Memory B cell (primary cell): Measurements from ENCODE around the gene GFPT1.
"Not testable (repeated sequence)": the region's sequence is repeated elsewhere in the genome, so short reads cannot be mapped to it uniquely, and the experiment has no call there.

ENCODE experiments used
- ATAC-seq: fragments of 150-1000 bp; cut with Tn5 transposase; 2 replicates; pipeline ENCODE4 v1.10.0; 2021; ENCODE audit warnings: low read depth, mild to moderate bottlenecking, moderate library complexity
- DNase-seq, 2 donors: peaks; one replicate each; pipeline ENCODE4 v3.0.0; 2022; ENCODE audit warnings: low spot score in 2 of 2
- H3K27ac Mint-ChIP-seq: one replicate; pipeline ENCODE4 v1.8.0; 2022; ENCODE audit warnings: mild to moderate bottlenecking, moderate library complexity, mixed read lengths
- H3K27me3 Mint-ChIP-seq: one replicate; pipeline ENCODE4 v1.8.0; 2022; ENCODE audit warnings: mixed read lengths
- H3K36me3 Mint-ChIP-seq: one replicate; pipeline ENCODE4 v1.8.0; 2022; ENCODE audit warnings: mild to moderate bottlenecking, mixed read lengths
- H3K4me1 Mint-ChIP-seq: one replicate; pipeline ENCODE4 v1.8.0; 2022; ENCODE audit warnings: mixed read lengths
- H3K4me3 Mint-ChIP-seq: one replicate; pipeline ENCODE4 v1.8.0; 2022; ENCODE audit warnings: mild to moderate bottlenecking, moderate library complexity, mixed read lengths
- H3K9me3 Mint-ChIP-seq: one replicate; pipeline ENCODE4 v1.8.0; 2022; ENCODE audit warnings: mixed read lengths

The GFPT1 gene

GRCh38 chr2:69375494-69376353 lies 11.3 kb downstream of the GFPT1 start:
- peaks cover 12% of the 10 kb centered on the region for H3K36me3 Mint-ChIP-seq
- no peak overlapping the region for H3K27ac Mint-ChIP-seq
- no peak overlapping the region for H3K4me3 Mint-ChIP-seq
- H3K4me1 Mint-ChIP-seq, result peaks cover 7% of the 10 kb centered on the region
- H3K9me3 Mint-ChIP-seq, result no peaks in the 10 kb centered on the region
- ATAC-seq (peak; percentile 53), DNase-seq (no peak)
- H3K27me3 Mint-ChIP-seq, result no peaks in the 10 kb centered on the region

GRCh38 chr2:69372767-69373166 lies 14.3 kb downstream of the GFPT1 start:
- H3K27me3 Mint-ChIP-seq, result no peaks in the 10 kb centered on the region
- peaks cover 22% of the 10 kb centered on the region for H3K36me3 Mint-ChIP-seq
- no peak overlapping the region for H3K4me3 Mint-ChIP-seq
- no peaks in the 10 kb centered on the region for H3K9me3 Mint-ChIP-seq
- ATAC-seq, result no peak
- no peak overlapping the region for H3K27ac Mint-ChIP-seq
- no peak for DNase-seq
- H3K4me1 Mint-ChIP-seq, result no peaks in the 10 kb centered on the region

GRCh38 chr2:69369802-69370201 lies 17.2 kb downstream of the GFPT1 start:
- H3K27ac Mint-ChIP-seq, result no peak overlapping the region
- no peaks in the 10 kb centered on the region for H3K9me3 Mint-ChIP-seq
- no peak overlapping the region for H3K4me3 Mint-ChIP-seq
- ATAC-seq, result no peak
- no peaks in the 10 kb centered on the region for H3K4me1 Mint-ChIP-seq
- H3K27me3 Mint-ChIP-seq, result no peaks in the 10 kb centered on the region
- H3K36me3 Mint-ChIP-seq, result peaks cover 34% of the 10 kb centered on the region
- DNase-seq, result no peak

- Mint-ChIP-seq H3K27ac (no peak overlapping the region), H3K27me3 (no peaks in the 10 kb centered on the region), H3K36me3 (peaks cover 34% of the 10 kb centered on the region), H3K4me1 (no peaks in the 10 kb centered on the region), H3K9me3 (no peaks in the 10 kb centered on the region), H3K4me3 (no peak overlapping the region)
- DNase-seq, result no peak
- no peak for ATAC-seq
These were observed 18.4 kb downstream of the GFPT1 start for GRCh38 chr2:69368588-69368987.

- Mint-ChIP-seq H3K27ac (no peak overlapping the region), H3K9me3 (no peaks in the 10 kb centered on the region), H3K4me3 (no peak overlapping the region), H3K27me3 (no peaks in the 10 kb centered on the region), H3K4me1 (no peaks in the 10 kb centered on the region), H3K36me3 (peaks cover 27% of the 10 kb centered on the region)
- ATAC-seq, result no peak
- DNase-seq, result no peak
These were observed 27.7 kb downstream of the GFPT1 start for GRCh38 chr2:69359371-69359770.

GRCh38 chr2:69358914-69359313 lies 28.1 kb downstream of the GFPT1 start:
- ATAC-seq (no peak), DNase-seq (no peak)
- Mint-ChIP-seq H3K4me3 (no peak overlapping the region), H3K9me3 (no peaks in the 10 kb centered on the region), H3K4me1 (no peaks in the 10 kb centered on the region), H3K27ac (no peak overlapping the region), H3K27me3 (no peaks in the 10 kb centered on the region), H3K36me3 (peaks cover 30% of the 10 kb centered on the region)

GRCh38 chr2:69356471-69356870 lies 30.6 kb downstream of the GFPT1 start:
- H3K36me3 Mint-ChIP-seq, result peaks cover 30% of the 10 kb centered on the region

GRCh38 chr2:69354976-69355375 lies 32.1 kb downstream of the GFPT1 start:
- not testable (repeated sequence) for H3K27me3 Mint-ChIP-seq, H3K27ac Mint-ChIP-seq, H3K9me3 Mint-ChIP-seq, ATAC-seq, H3K4me1 Mint-ChIP-seq, H3K4me3 Mint-ChIP-seq, DNase-seq
- H3K36me3 Mint-ChIP-seq, result peaks cover 30% of the 10 kb centered on the region

More at GRCh38 chr2:69356471-69356870, 30.6 kb downstream of the GFPT1 start:
- Mint-ChIP-seq H3K4me1 (no peaks in the 10 kb centered on the region), H3K27ac (no peak overlapping the region), H3K9me3 (no peaks in the 10 kb centered on the region), H3K4me3 (no peak overlapping the region), H3K27me3 (no peaks in the 10 kb centered on the region)
- DNase-seq (no peak), ATAC-seq (no peak)

GRCh38 chr2:69353360-69353759 lies 33.7 kb downstream of the GFPT1 start:
- Mint-ChIP-seq H3K4me3 (no peak overlapping the region), H3K27ac (no peak overlapping the region), H3K4me1 (no peaks in the 10 kb centered on the region), H3K27me3 (no peaks in the 10 kb centered on the region), H3K9me3 (no peaks in the 10 kb centered on the region), H3K36me3 (peaks cover 38% of the 10 kb centered on the region)
- ATAC-seq (no peak), DNase-seq (no peak)

- Mint-ChIP-seq H3K4me1 (no peaks in the 10 kb centered on the region), H3K36me3 (peaks cover 29% of the 10 kb centered on the region), H3K27me3 (no peaks in the 10 kb centered on the region), H3K9me3 (no peaks in the 10 kb centered on the region), H3K27ac (peak overlapping the region; percentile 21), H3K4me3 (no peak overlapping the region)
- ATAC-seq (no peak), DNase-seq (no peak)
These were observed 38.2 kb downstream of the GFPT1 start for GRCh38 chr2:69348781-69349180.

- Mint-ChIP-seq H3K36me3 (peaks cover 35% of the 10 kb centered on the region), H3K27ac (no peak overlapping the region), H3K4me1 (no peaks in the 10 kb centered on the region), H3K9me3 (no peaks in the 10 kb centered on the region), H3K27me3 (no peaks in the 10 kb centered on the region), H3K4me3 (no peak overlapping the region)
- DNase-seq (no peak), ATAC-seq (no peak)
These were observed 41.6 kb downstream of the GFPT1 start for GRCh38 chr2:69345434-69345833.

GRCh38 chr2:69344305-69344704 lies 42.7 kb downstream of the GFPT1 start:
- no peak for ATAC-seq

GRCh38 chr2:69340101-69340775 lies 46.8 kb downstream of the GFPT1 start:
- H3K36me3 Mint-ChIP-seq, result peaks cover 35% of the 10 kb centered on the region
- no peaks in the 10 kb centered on the region for H3K27me3 Mint-ChIP-seq
- ATAC-seq (no peak), DNase-seq (no peak)
- H3K4me3 Mint-ChIP-seq, result no peak overlapping the region
- H3K4me1 Mint-ChIP-seq, result no peaks in the 10 kb centered on the region
- H3K27ac Mint-ChIP-seq, result no peak overlapping the region
- no peaks in the 10 kb centered on the region for H3K9me3 Mint-ChIP-seq

More at GRCh38 chr2:69344305-69344704, 42.7 kb downstream of the GFPT1 start:
- Mint-ChIP-seq H3K36me3 (peaks cover 37% of the 10 kb centered on the region), H3K27me3 (no peaks in the 10 kb centered on the region), H3K4me1 (no peaks in the 10 kb centered on the region), H3K4me3 (no peak overlapping the region), H3K27ac (no peak overlapping the region), H3K9me3 (no peaks in the 10 kb centered on the region)
- DNase-seq, result no peak

- ATAC-seq, result no peak
- Mint-ChIP-seq H3K4me3 (no peak overlapping the region), H3K27ac (no peak overlapping the region), H3K4me1 (no peaks in the 10 kb centered on the region), H3K9me3 (no peaks in the 10 kb centered on the region), H3K36me3 (peaks cover 26% of the 10 kb centered on the region), H3K27me3 (no peaks in the 10 kb centered on the region)
- no peak for DNase-seq
These were observed 51.7 kb downstream of the GFPT1 start for GRCh38 chr2:69335311-69335710.
